IMR-90 (cell line): ENCODE data around the gene MYO1D. TPM values are rescaled to one million over a fixed set of nuclear protein-coding genes. Genes with fewer than 3 reads are reported as not detected.
A peak's percentile ranks its signal among the peaks of the same experiment; 100 is the strongest.

Experiments
- ATAC-seq: fragments of 200-7000 bp; cut with Tn5 transposase; 2 replicates; pipeline ENCODE4 v1.9.1; 2020; ENCODE audit warnings: low read depth, mild to moderate bottlenecking, moderate library complexity
- BruUV-seq: library from RNA; stranded (reverse); fragments of 400-500 nt; replicated peaks from 2 replicates; lab custom pipeline; 2021; lab: Mats Ljungman, UMichigan
- CTCF ChIA-PET: fragments of 300-600 bp; formaldehyde crosslinking; extraction: SDS; loops from one replicate; lab custom pipeline; 2021; ENCODE audit warnings: antibody characterized with exemption; lab: Yijun Ruan, JAX
- POLR2A ChIA-PET: fragments of 300-600 bp; sonication (Branson Sonifier 250); formaldehyde crosslinking; loops from one replicate; lab custom pipeline; 2022; ENCODE audit warnings: antibody characterized with exemption; ENCODE audit not compliant: unreplicated experiment; lab: Charles Lee
- DNase-seq: peaks from one replicate; pipeline ENCODE4 v3.0.0; 2013
- H2AFZ ChIP-seq: replicated peaks from 2 replicates; pipeline ENCODE3; 2013; ENCODE audit warnings: low read length, mild to moderate bottlenecking; ENCODE audit not compliant: poor library complexity
- H2AK5ac ChIP-seq: 2 replicates; pipeline ENCODE4 v1.6.1; 2013; ENCODE audit warnings: low read depth, low read length, inconsistent platforms
- H2AK9ac ChIP-seq: replicated peaks from 2 replicates; pipeline ENCODE3; 2013; ENCODE audit warnings: mild to moderate bottlenecking, low read depth, low read length, moderate library complexity; ENCODE audit not compliant: poor library complexity
- H2BK120ac ChIP-seq: 2 replicates; pipeline ENCODE4 v1.6.1; 2013; ENCODE audit warnings: low read depth, low read length, inconsistent platforms
- H2BK15ac ChIP-seq: 3 replicates; pipeline ENCODE4 v1.6.1; 2013; ENCODE audit warnings: low read depth, low read length, inconsistent platforms
- H2BK20ac ChIP-seq: 2 replicates; pipeline ENCODE4 v1.6.1; 2013; ENCODE audit warnings: low read depth, mild to moderate bottlenecking, inconsistent platforms, low read length, moderate library complexity
- H2BK5ac ChIP-seq: 2 replicates; pipeline ENCODE4 v1.6.1; 2013; ENCODE audit warnings: mild to moderate bottlenecking, low read depth, low read length, inconsistent platforms; ENCODE audit not compliant: poor library complexity, severe bottlenecking
- H3K14ac ChIP-seq: replicated peaks from 2 replicates; pipeline ENCODE4 v1.6.1; 2013; ENCODE audit warnings: low read depth, low read length, inconsistent platforms
- H3K18ac ChIP-seq: 2 replicates; pipeline ENCODE4 v1.6.1; 2013; ENCODE audit warnings: low read depth, low read length, control low read depth
- H3K23ac ChIP-seq: 2 replicates; pipeline ENCODE4 v1.6.1; 2013; ENCODE audit warnings: low read depth, low read length, inconsistent platforms
- H3K27ac ChIP-seq: 2 replicates; pipeline ENCODE4 v1.5.1; 2013; ENCODE audit warnings: mild to moderate bottlenecking, control low read depth, low read length; ENCODE audit not compliant: insufficient read depth
- H3K27me3 ChIP-seq: 2 replicates; pipeline ENCODE4 v1.6.1; 2013; ENCODE audit warnings: low read length; ENCODE audit not compliant: control insufficient read depth, insufficient read depth
- H3K36me3 ChIP-seq: 2 replicates; pipeline ENCODE4 v1.6.1; 2013; ENCODE audit warnings: low read length, mixed read lengths; ENCODE audit not compliant: control insufficient read depth, insufficient read depth
- H3K4ac ChIP-seq: 2 replicates; pipeline ENCODE4 v1.6.1; 2013; ENCODE audit warnings: low read depth, low read length, inconsistent platforms
- H3K4me1 ChIP-seq: 2 replicates; pipeline ENCODE4 v1.6.1; 2013; ENCODE audit warnings: low read length, mixed read lengths; ENCODE audit not compliant: control insufficient read depth, insufficient read depth
- H3K4me2 ChIP-seq: 2 replicates; pipeline ENCODE4 v1.6.1; 2013; ENCODE audit warnings: low read depth, mild to moderate bottlenecking, control low read depth, low read length, moderate library complexity
- H3K4me3 ChIP-seq: 2 replicates; pipeline ENCODE4 v1.5.1; 2013; ENCODE audit warnings: low read depth, mild to moderate bottlenecking, control low read depth, low read length, moderate library complexity; ENCODE audit not compliant: insufficient read depth
- H3K56ac ChIP-seq: 2 replicates; pipeline ENCODE4 v1.6.1; 2013; ENCODE audit warnings: low read length, inconsistent platforms; ENCODE audit not compliant: insufficient read depth; ENCODE audit errors: extremely low read depth
- H3K79me1 ChIP-seq, 2 experiments: 2 replicates each; pipeline ENCODE4 v1.6.1; 2013; ENCODE audit warnings: low read length in 2 of 2, inconsistent platforms in 1 of 2, low read depth in 1 of 2
- H3K9ac ChIP-seq: 2 replicates; pipeline ENCODE4 v1.6.1; 2013; ENCODE audit warnings: low read depth, low read length, control low read depth
- H3K9me1 ChIP-seq: 2 replicates; pipeline ENCODE4 v1.6.1; 2013; ENCODE audit warnings: low read length, inconsistent platforms; ENCODE audit not compliant: insufficient read depth
- H3K9me3 ChIP-seq: 2 replicates; pipeline ENCODE4 v1.6.1; 2013; ENCODE audit warnings: low read length; ENCODE audit not compliant: control insufficient read depth, insufficient read depth
- H4K20me1 ChIP-seq: 2 replicates; pipeline ENCODE4 v1.6.1; 2013; ENCODE audit warnings: low read length, inconsistent platforms; ENCODE audit not compliant: insufficient read depth
- H4K5ac ChIP-seq: 2 replicates; pipeline ENCODE4 v1.6.1; 2013; ENCODE audit warnings: mild to moderate bottlenecking, low read depth, low read length, control low read depth
- H4K8ac ChIP-seq, 2 experiments: 2 replicates each; pipeline ENCODE4 v1.6.1; 2013; ENCODE audit warnings: low read depth in 2 of 2, low read length in 2 of 2, control low read depth in 1 of 2, inconsistent platforms in 1 of 2
- H4K91ac ChIP-seq: 2 replicates; pipeline ENCODE4 v1.6.1; 2013; ENCODE audit warnings: low read depth, low read length, inconsistent platforms; ENCODE audit not compliant: insufficient read depth
- BHLHE40 ChIP-seq: fragments of 150-350 bp; IDR thresholded peaks from 2 replicates; pipeline ENCODE4 v1.6.1; 2016; ENCODE audit warnings: mild to moderate bottlenecking, low read depth, low read length
- CHD1 ChIP-seq: IDR thresholded peaks from 2 replicates; pipeline ENCODE4 v1.6.1; 2012; ENCODE audit warnings: low read depth, low read length, improper control_type of control experiment
- ELK1 ChIP-seq: fragments of 150-350 bp; IDR thresholded peaks from 2 replicates; pipeline ENCODE4 v1.6.1; 2016; ENCODE audit warnings: low read depth, mild to moderate bottlenecking, low read length, moderate library complexity, borderline replicate concordance
- FOS ChIP-seq: fragments of 150-350 bp; IDR thresholded peaks from 2 replicates; pipeline ENCODE4 v1.6.1; 2016; ENCODE audit warnings: low read depth, low read length
- MAFK ChIP-seq: IDR thresholded peaks from 2 replicates; pipeline ENCODE4 v1.6.1; 2012; ENCODE audit warnings: low read depth, low read length, improper control_type of control experiment
- MAZ ChIP-seq: IDR thresholded peaks from 2 replicates; pipeline ENCODE4 v1.6.1; 2012; ENCODE audit warnings: low read depth, mild to moderate bottlenecking, low read length, improper control_type of control experiment, moderate library complexity, borderline replicate concordance
- MXI1 ChIP-seq: IDR thresholded peaks from 2 replicates; pipeline ENCODE4 v1.6.1; 2012; ENCODE audit warnings: low read depth, mild to moderate bottlenecking, low read length, moderate library complexity, borderline replicate concordance
- POLR2A ChIP-seq: IDR thresholded peaks from 2 replicates; pipeline ENCODE4 v1.6.1; 2012; ENCODE audit warnings: mild to moderate bottlenecking, low read depth, low read length
- RAD21 ChIP-seq: IDR thresholded peaks from 2 replicates; pipeline ENCODE4 v1.6.1; 2012; ENCODE audit warnings: low read length, improper control_type of control experiment
- RCOR1 ChIP-seq: IDR thresholded peaks from 2 replicates; pipeline ENCODE4 v1.6.1; 2012; ENCODE audit warnings: mild to moderate bottlenecking, low read length, improper control_type of control experiment; ENCODE audit not compliant: insufficient replicate concordance
- RFX5 ChIP-seq: IDR thresholded peaks from 2 replicates; pipeline ENCODE4 v1.8.0; 2012; ENCODE audit warnings: low read depth, mild to moderate bottlenecking, low read length, moderate library complexity
- SMC3 ChIP-seq: fragments of 150-350 bp; IDR thresholded peaks from 2 replicates; pipeline ENCODE4 v1.6.1; 2016; ENCODE audit warnings: low read depth, mild to moderate bottlenecking, antibody characterized with exemption, low read length, moderate library complexity
- WGBS, 2 experiments: methylation state at CpG; one replicate each; pipeline versions ENCODE4 v1.1.5 to v1.1.7; 2013; ENCODE audit warnings: missing lambda C conversion rate in 2 of 2; ENCODE audit not compliant: insufficient read length in 1 of 2; ENCODE audit errors: extremely low coverage in 2 of 2; 5-methylcytosine and 5-hydroxymethylcytosine counted together
- dilution Hi-C: fragments of 300-500 bp; cut with HindIII; formaldehyde crosslinking; loops from one replicate; pipeline ENCODE4 v1.14.3; 2018; ENCODE audit warnings: low sequenced_read_pairs; ENCODE audit not compliant: unreplicated experiment
- in situ Hi-C: fragments of 300-500 bp; cut with MboI; formaldehyde crosslinking; loops from 3 replicates; pipeline ENCODE4 v1.14.3; 2019; ENCODE audit warnings: low sequenced_read_pairs, inconsistent platforms, mixed read lengths
- intact Hi-C: fragments of 100-400 bp; cut with micrococcal nuclease; formaldehyde crosslinking; loops from 2 replicates; pipeline ENCODE4 v1.10.0; 2022
- polyA plus RNA-seq, 3 experiments: library from polyadenylated mRNA; depleted of rRNA; stranded (reverse); fragments of >200 nt; gene quantifications; 2 replicates each; pipeline ENCODE4 v1.2.3, GENCODE V29; 2012; ENCODE audit warnings: low replicate concordance in 1 of 3
- total RNA-seq: library from RNA; depleted of rRNA; stranded (reverse); fragments of >200 nt; gene quantifications from 2 replicates; pipeline ENCODE4 v1.2.3, GENCODE V29; 2012
- TF ChIP-seq, protein P1 (sequence below): conservative IDR thresholded peaks from 2 replicates; pipeline ENCODE4 v1.5.1; 2012; ENCODE audit warnings: mild to moderate bottlenecking, low read depth, low read length, improper control_type of control experiment
- TF ChIP-seq, protein P2 (sequence below): fragments of 150-350 bp; IDR thresholded peaks from 2 replicates; pipeline ENCODE4 v1.6.1; 2017; ENCODE audit warnings: mild to moderate bottlenecking, antibody characterized with exemption, low read length, low read depth

Gene MYO1D
- total and polyA plus RNA-seq, 2 of the 4 experiments (the other 2 are of a cell fraction), result 0.63 to 0.90 TPM

DNA sequence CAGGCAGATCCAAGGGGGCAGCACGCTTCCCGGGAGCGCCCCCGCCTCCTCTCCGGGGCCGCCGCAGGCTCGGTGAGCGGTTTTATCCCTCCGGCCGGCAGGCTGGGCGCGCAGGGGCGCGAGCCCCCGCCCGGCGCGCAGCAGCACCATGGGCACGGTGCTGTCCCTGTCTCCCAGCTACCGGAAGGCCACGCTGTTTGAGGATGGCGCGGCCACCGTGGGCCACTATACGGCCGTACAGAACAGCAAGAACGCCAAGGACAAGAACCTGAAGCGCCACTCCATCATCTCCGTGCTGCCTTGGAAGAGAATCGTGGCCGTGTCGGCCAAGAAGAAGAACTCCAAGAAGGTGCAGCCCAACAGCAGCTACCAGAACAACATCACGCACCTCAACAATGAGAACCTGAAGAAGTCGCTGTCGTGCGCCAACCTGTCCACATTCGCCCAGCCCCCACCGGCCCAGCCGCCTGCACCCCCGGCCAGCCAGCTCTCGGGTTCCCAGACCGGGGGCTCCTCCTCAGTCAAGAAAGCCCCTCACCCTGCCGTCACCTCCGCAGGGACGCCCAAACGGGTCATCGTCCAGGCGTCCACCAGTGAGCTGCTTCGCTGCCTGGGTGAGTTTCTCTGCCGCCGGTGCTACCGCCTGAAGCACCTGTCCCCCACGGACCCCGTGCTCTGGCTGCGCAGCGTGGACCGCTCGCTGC, 389.3 kb downstream of the MYO1D start:
- H3K9me3 ChIP-seq, result no peaks in the 10 kb centered on the region
- no peak overlapping the region for H2BK20ac ChIP-seq
- H3K23ac ChIP-seq, result peak overlapping the region; percentile 38; the same call in 1 of the 2 replicates
- TF ChIP-seq BHLHE40, result no peak
- TF ChIP-seq RAD21, result no peak
- no peak for TF ChIP-seq ELK1
- TF ChIP-seq RFX5, result no peak
- TF ChIP-seq, protein P1, sequence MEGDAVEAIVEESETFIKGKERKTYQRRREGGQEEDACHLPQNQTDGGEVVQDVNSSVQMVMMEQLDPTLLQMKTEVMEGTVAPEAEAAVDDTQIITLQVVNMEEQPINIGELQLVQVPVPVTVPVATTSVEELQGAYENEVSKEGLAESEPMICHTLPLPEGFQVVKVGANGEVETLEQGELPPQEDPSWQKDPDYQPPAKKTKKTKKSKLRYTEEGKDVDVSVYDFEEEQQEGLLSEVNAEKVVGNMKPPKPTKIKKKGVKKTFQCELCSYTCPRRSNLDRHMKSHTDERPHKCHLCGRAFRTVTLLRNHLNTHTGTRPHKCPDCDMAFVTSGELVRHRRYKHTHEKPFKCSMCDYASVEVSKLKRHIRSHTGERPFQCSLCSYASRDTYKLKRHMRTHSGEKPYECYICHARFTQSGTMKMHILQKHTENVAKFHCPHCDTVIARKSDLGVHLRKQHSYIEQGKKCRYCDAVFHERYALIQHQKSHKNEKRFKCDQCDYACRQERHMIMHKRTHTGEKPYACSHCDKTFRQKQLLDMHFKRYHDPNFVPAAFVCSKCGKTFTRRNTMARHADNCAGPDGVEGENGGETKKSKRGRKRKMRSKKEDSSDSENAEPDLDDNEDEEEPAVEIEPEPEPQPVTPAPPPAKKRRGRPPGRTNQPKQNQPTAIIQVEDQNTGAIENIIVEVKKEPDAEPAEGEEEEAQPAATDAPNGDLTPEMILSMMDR, result no peak
- no peak for TF ChIP-seq RCOR1
- no peak for TF ChIP-seq CHD1
- TF ChIP-seq POLR2A, result no peak
- TF ChIP-seq FOS, result no peak
- no peak for TF ChIP-seq MAFK
- TF ChIP-seq MXI1, result no peak
- TF ChIP-seq, protein P2, sequence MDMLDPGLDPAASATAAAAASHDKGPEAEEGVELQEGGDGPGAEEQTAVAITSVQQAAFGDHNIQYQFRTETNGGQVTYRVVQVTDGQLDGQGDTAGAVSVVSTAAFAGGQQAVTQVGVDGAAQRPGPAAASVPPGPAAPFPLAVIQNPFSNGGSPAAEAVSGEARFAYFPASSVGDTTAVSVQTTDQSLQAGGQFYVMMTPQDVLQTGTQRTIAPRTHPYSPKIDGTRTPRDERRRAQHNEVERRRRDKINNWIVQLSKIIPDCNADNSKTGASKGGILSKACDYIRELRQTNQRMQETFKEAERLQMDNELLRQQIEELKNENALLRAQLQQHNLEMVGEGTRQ, result no peak
- TF ChIP-seq SMC3, result no peak
- no peak for TF ChIP-seq MAZ
- intact Hi-C loops, result loop anchor here (5.0 kb wide), 1 partner anchor 170 kb away; no protein-coding TSS in a partner anchor
- peaks cover 4% of the 10 kb centered on the region; the same call in 1 of the 2 replicates for H4K20me1 ChIP-seq
- H4K91ac ChIP-seq, result no peak overlapping the region
- 29% methylated on average over 19 of the region's 59 CpGs; no CpG with 5 or more reads in 1 of the 2 experiments for WGBS, 2 experiments
- no peak overlapping the region for H2BK120ac ChIP-seq
- peak overlapping the region; percentile 93 for H3K4me2 ChIP-seq
- DNase-seq (no peak), ATAC-seq (no peak)
- POLR2A ChIA-PET, result no interaction called here
- no peaks in the 10 kb centered on the region for H3K27me3 ChIP-seq
- no peak overlapping the region for H3K27ac ChIP-seq
- H2BK15ac ChIP-seq, result no peak overlapping the region
- H4K8ac ChIP-seq, result no peak overlapping the region
- dilution Hi-C loops, result no loop called here
- peak overlapping the region; percentile 89 for H2AFZ ChIP-seq
- H3K9ac ChIP-seq, result no peak overlapping the region
- peaks cover 10% of the 10 kb centered on the region for H3K9me1 ChIP-seq
- CTCF ChIA-PET, result interaction anchor here (0.6 to 0.8 kb wide), 2 partner anchors 171 to 227 kb away, joined by 3 to 6 read pairs; no protein-coding TSS in a partner anchor
- H3K36me3 ChIP-seq, result peaks cover 2% of the 10 kb centered on the region; the same call in 1 of the 2 replicates
- H2AK9ac ChIP-seq, result peak overlapping the region; percentile 63
- H3K4ac ChIP-seq, result no peak overlapping the region
- in situ Hi-C loops, result loop anchor here (25.0 kb wide), 1 partner anchor 275 kb away; no protein-coding TSS in a partner anchor
- peaks cover 0 to 6% of the 10 kb centered on the region in 2 experiments; a peak in 2 of 4 replicates for H3K79me1 ChIP-seq
- peak overlapping the region; percentile 15; the same call in 1 of the 2 replicates for H2AK5ac ChIP-seq
- peaks cover 6% of the 10 kb centered on the region; the same call in 1 of the 2 replicates for H3K4me1 ChIP-seq
- H2BK5ac ChIP-seq, result no peak overlapping the region
- H3K14ac ChIP-seq, result no peak overlapping the region
- no peak overlapping the region for H3K56ac ChIP-seq
- no peak overlapping the region for H3K18ac ChIP-seq
- BruUV-seq, result no TSS peak
- H4K5ac ChIP-seq, result no peak overlapping the region
- H3K4me3 ChIP-seq, result peak overlapping the region; percentile 91
